Fibroblast of pulmonary artery (primary cell): Measurements from ENCODE around the gene GAB2.

Experiments used
- DNase-seq: peaks from one replicate; pipeline ENCODE4 v3.0.0-alpha.2; 2010; ENCODE audit warnings: low read depth
- H3K4me3 ChIP-seq: replicated peaks from 2 replicates; pipeline ENCODE4 v1.5.1; 2011; ENCODE audit warnings: low read depth, mild to moderate bottlenecking, control low read depth, low read length, moderate library complexity
- CTCF ChIP-seq: IDR thresholded peaks from 2 replicates; pipeline ENCODE4 v1.5.1; 2011; ENCODE audit warnings: mild to moderate bottlenecking, control low read depth, low read length, inconsistent platforms; ENCODE audit errors: missing control alignments

GAB2 gene

GRCh38 chr11:78312712-78313111 lies 104.9 kb downstream of the GAB2 start:
- DNase-seq: no peak
- TF ChIP-seq CTCF: no peak

GRCh38 chr11:78311702-78312371 lies 105.8 kb downstream of the GAB2 start:
- TF ChIP-seq CTCF: no peak
- DNase-seq: no peak
- H3K4me3 ChIP-seq: no peak overlapping the region

More at GRCh38 chr11:78312712-78313111, 104.9 kb downstream of the GAB2 start:
- no peak overlapping the region for H3K4me3 ChIP-seq

- TF ChIP-seq CTCF: no peak
- peak; percentile 32 for DNase-seq
- no peak overlapping the region for H3K4me3 ChIP-seq
These were observed 107.1 kb downstream of the GAB2 start for GRCh38 chr11:78310500-78310909.

DNA sequence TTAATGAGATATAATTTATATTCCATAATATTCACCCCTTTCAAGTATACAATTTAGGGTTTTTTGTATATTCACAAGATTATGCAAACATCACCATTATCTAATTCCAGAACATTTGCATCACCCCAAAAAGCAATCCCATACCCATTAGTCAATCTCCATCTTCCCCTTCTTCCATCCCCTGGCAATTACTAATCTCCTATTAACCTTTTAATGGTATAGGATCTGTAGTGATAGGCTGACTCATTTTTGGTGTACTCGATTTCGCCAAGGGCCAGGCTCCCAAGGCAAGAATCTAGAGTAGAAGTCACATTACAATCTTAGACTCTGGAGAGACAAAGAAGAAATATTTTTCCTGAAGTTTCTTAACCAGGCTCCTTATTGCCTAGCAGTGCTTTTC lies 113.4 kb downstream of the GAB2 start:
- TF ChIP-seq CTCF: no peak
- no peak overlapping the region for H3K4me3 ChIP-seq
- no peak for DNase-seq

GRCh38 chr11:78300108-78300839 lies 117.3 kb downstream of the GAB2 start:
- DNase-seq: no peak

DNA sequence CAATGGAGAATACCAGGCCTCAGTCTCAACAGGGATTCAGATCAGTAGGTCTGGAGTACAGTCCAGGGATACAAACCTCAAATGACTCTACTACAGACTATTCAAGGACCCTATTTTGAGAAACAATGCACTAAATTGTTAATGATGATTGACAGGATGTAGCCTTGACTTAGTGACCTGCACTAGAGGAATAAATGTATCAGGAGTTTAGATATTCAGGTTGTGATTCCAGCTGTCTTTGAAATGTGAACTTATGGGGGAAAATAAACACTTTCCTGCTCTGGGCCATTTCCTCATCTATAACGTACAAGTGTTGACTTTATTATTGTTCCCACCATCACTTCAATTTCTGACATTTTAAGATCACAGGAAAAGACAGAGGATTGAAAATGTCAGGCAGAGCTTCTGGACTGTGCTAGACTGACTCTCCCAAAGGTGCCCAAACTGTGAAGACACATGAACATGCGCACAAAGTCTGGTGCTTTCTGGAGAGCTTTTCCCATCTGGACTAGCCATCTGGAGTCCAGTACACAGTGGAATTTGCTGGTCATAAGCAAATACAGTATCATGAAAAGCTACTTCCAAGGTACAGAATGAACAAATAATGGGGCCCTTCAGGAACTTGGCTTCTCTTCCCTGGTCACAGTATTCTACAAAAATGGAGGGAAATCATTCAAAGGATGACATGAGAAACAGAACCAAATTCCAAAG lies 118.5 kb downstream of the GAB2 start:
- DNase-seq: no peak
- TF ChIP-seq CTCF: no peak

More at GRCh38 chr11:78300108-78300839, 117.3 kb downstream of the GAB2 start:
- no peak for TF ChIP-seq CTCF
- H3K4me3 ChIP-seq: no peak overlapping the region

More for the DNA sequence above, 118.5 kb downstream of the GAB2 start:
- H3K4me3 ChIP-seq: no peak overlapping the region
